Cardiac septum (tissue), 1 donor: Measurements from ENCODE around the gene SELENOV. TPM values are rescaled to one million over a fixed set of nuclear protein-coding genes. Genes with fewer than 3 reads are reported as not detected.
A peak's percentile ranks its signal among the peaks of the same experiment; 100 is the strongest.
"Not testable (repeated sequence)": the region's sequence is repeated elsewhere in the genome, so short reads cannot be mapped to it uniquely, and the experiment has no call there.

Source experiments
- DNase-seq: peaks from one replicate; pipeline ENCODE4 v3.0.0-alpha.2; 2020; ENCODE audit warnings: low spot score
- intact Hi-C: fragments of 100-400 bp; cut with DNase I; formaldehyde crosslinking; loops from one replicate; pipeline ENCODE4 v1.14.0; 2022
- long read RNA-seq: library from polyadenylated mRNA; unstranded; transcript quantifications from one replicate; pipeline ENCODE4 v2.0.0, GENCODE V29; 2021
- total RNA-seq: library from RNA; stranded (reverse); fragmentation: NEBNext Ultra II Directional; extraction: Animal tissue kit (Norgen Biotek cat#: 25700); gene quantifications from one replicate; pipeline ENCODE4 v1.2.1, GENCODE V29; 2021
- donor health status: DM: no; HTN: no; CAD: no.

Gene SELENOV
- total RNA-seq, result not detected
- long read RNA-seq, result 0 reads

GRCh38 chr19:39514840-39515550 is at the start of gene SELENOV:
SELENOV (plus strand) TSS chr19:39515139; CDS start chr19:39515213, 74 bp downstream.
- intact Hi-C loops, result no loop called here
- DNase-seq, result no peak

- intact Hi-C loops, result no loop called here
- no peak for DNase-seq
Measured at GRCh38 chr19:39465956-39466747, 48.8 kb upstream of the SELENOV start.

- intact Hi-C loops, result no loop called here
- no peak for DNase-seq
Measured at GRCh38 chr19:39467941-39468340, 47.0 kb upstream of the SELENOV start.

- intact Hi-C loops, result no loop called here
- DNase-seq, result no peak
Measured at GRCh38 chr19:39469036-39469435, 45.9 kb upstream of the SELENOV start.

GRCh38 chr19:39469567-39469966 is 45.4 kb upstream of the SELENOV start:
- intact Hi-C loops, result no loop called here
- no peak for DNase-seq

- no peak for DNase-seq
- intact Hi-C loops, result no loop called here
Measured at GRCh38 chr19:39470724-39471339, 44.1 kb upstream of the SELENOV start.

GRCh38 chr19:39471756-39472536 is 43.0 kb upstream of the SELENOV start:
- no peak for DNase-seq
- intact Hi-C loops, result no loop called here

GRCh38 chr19:39472746-39473442 is 42.0 kb upstream of the SELENOV start:
- no peak for DNase-seq
- intact Hi-C loops, result no loop called here

GRCh38 chr19:39473443-39473960 is 41.4 kb upstream of the SELENOV start:
- intact Hi-C loops, result no loop called here
- no peak for DNase-seq

- DNase-seq, result no peak
- intact Hi-C loops, result loop anchor here (2.0 kb wide), 1 partner anchor 59 kb away; the partner anchor contains the start of gene EID2B
Measured at GRCh38 chr19:39474139-39474620, 40.8 kb upstream of the SELENOV start.

GRCh38 chr19:39475748-39476147 is 39.2 kb upstream of the SELENOV start:
- DNase-seq, result no peak

GRCh38 chr19:39479319-39479801 is 35.6 kb upstream of the SELENOV start:
- intact Hi-C loops, DNase-seq: not testable (repeated sequence)

More at GRCh38 chr19:39475748-39476147, 39.2 kb upstream of the SELENOV start:
- intact Hi-C loops, result loop anchor here (2.0 kb wide), 1 partner anchor 57 kb away; the partner anchor contains the start of gene EID2B

- DNase-seq, result no peak
- intact Hi-C loops, result loop anchor here (2.0 to 5.0 kb wide), 2 partner anchors 33 to 61 kb away; partner anchors contain the start of genes EID2 and SUPT5H
Measured at GRCh38 chr19:39479916-39480315, 35.0 kb upstream of the SELENOV start.

- intact Hi-C loops, result loop anchor here (2.0 to 5.0 kb wide), 2 partner anchors 33 to 60 kb away; partner anchors contain the start of genes EID2 and SUPT5H
- peak; percentile 98 for DNase-seq
Measured at GRCh38 chr19:39480337-39481228, 34.4 kb upstream of the SELENOV start, which contains the start of gene TIMM50. TIMM50 (plus strand) TSS chr19:39480838; CDS start chr19:39480854, 16 bp downstream.

GRCh38 chr19:39481229-39481545 is 33.8 kb upstream of the SELENOV start:
- DNase-seq, result no peak
- intact Hi-C loops, result loop anchor here (2.0 to 5.0 kb wide), 2 partner anchors 34 to 60 kb away; partner anchors contain the start of genes EID2 and SUPT5H

- intact Hi-C loops, result loop anchor here (2.0 to 5.0 kb wide), 2 partner anchors 34 to 59 kb away; partner anchors contain the start of genes EID2 and SUPT5H
- no peak for DNase-seq
Measured at GRCh38 chr19:39481676-39482075, 33.3 kb upstream of the SELENOV start.

- intact Hi-C loops, result loop anchor here (5.0 kb wide), 1 partner anchor 36 kb away; the partner anchor contains the start of gene SUPT5H
- DNase-seq, result no peak
Measured at GRCh38 chr19:39483141-39483540, 31.8 kb upstream of the SELENOV start.
